ENCODE data around the gene DISC1.

GRCh38 chr1:231817801-231818200 lies 191.2 kb downstream of the DISC1 start:
- TF ChIP-seq CTCF (IDR thresholded peaks at IDR 0.05) (no peak), POLR2A (IDR thresholded peaks at IDR 0.05) (no peak)
